SK-N-SH (cell line): ENCODE data around the gene MAP3K6. TPM values are rescaled to one million over a fixed set of nuclear protein-coding genes. Genes with fewer than 3 reads are reported as not detected.

Experiments
- CTCF ChIA-PET: fragments of 300-600, 350-600 bp; formaldehyde crosslinking; extraction: SDS; loops from one replicate; lab custom pipeline; 2021; lab: Yijun Ruan, JAX
- POLR2A ChIA-PET: fragments of 350-600 bp; sonication (Branson Sonifier 250); formaldehyde crosslinking; extraction: SDS; loops from one replicate; lab custom pipeline; 2020; ENCODE audit warnings: antibody characterized with exemption, inconsistent platforms; lab: Yijun Ruan, JAX
- DNase-seq: peaks from one replicate; pipeline ENCODE4 v3.0.0; 2012
- H2AFZ ChIP-seq: fragments of 200-600 bp; sonication (generic); 2 replicates; pipeline ENCODE4 v1.8.1; 2016; ENCODE audit warnings: antibody characterized with exemption, mild to moderate bottlenecking, low read depth
- H3F3A ChIP-seq: fragments of 200-600 bp; sonication (generic); replicated peaks from 2 replicates; pipeline ENCODE3; 2016; ENCODE audit warnings: antibody characterized with exemption, mild to moderate bottlenecking; ENCODE audit not compliant: insufficient read depth
- H3K27ac ChIP-seq, 2 experiments: fragments of 200-500 bp in 1 of 2; fragments of 200-600 bp in 1 of 2; sonication (Bioruptor generic) in 1 of 2; sonication (generic), shearing (Covaris generic) in 1 of 2; 2 replicates each; pipeline versions ENCODE4 v1.5.1 to v1.6.1; 2014 to 2016; ENCODE audit warnings: low read depth in 2 of 2, inconsistent platforms in 1 of 2, low read length in 1 of 2, mild to moderate bottlenecking in 1 of 2, mixed read lengths in 1 of 2
- H3K27me3 ChIP-seq: fragments of 200-600 bp; sonication (generic), shearing (Covaris generic); 2 replicates; pipeline ENCODE4 v1.6.1; 2016; ENCODE audit warnings: mixed run types; ENCODE audit not compliant: insufficient read depth
- H3K36me3 ChIP-seq, 2 experiments: fragments of 200-500 bp in 1 of 2; fragments of 200-600 bp in 1 of 2; sonication (Bioruptor generic) in 1 of 2; sonication (generic) in 1 of 2; replicated peaks in 1 of 2; 2 replicates each; pipeline versions ENCODE3 to v1.5.1; 2014 to 2016; ENCODE audit warnings: low read length in 1 of 2, mild to moderate bottlenecking in 1 of 2; ENCODE audit not compliant: insufficient read depth in 2 of 2, control insufficient read depth in 1 of 2
- H3K4me1 ChIP-seq, 2 experiments: fragments of 200-500 bp in 1 of 2; fragments of 200-600 bp in 1 of 2; sonication (Bioruptor generic) in 1 of 2; sonication (generic), shearing (Covaris generic) in 1 of 2; 2 replicates each; pipeline versions ENCODE4 v1.5.1 to v1.6.1; 2014 to 2016; ENCODE audit warnings: low read depth in 1 of 2, low read length in 1 of 2, mixed run types in 1 of 2; ENCODE audit not compliant: insufficient read depth in 2 of 2, control insufficient read depth in 1 of 2
- H3K4me2 ChIP-seq: fragments of 200-600 bp; sonication (generic), shearing (Covaris generic); 2 replicates; pipeline ENCODE4 v1.6.1; 2017; ENCODE audit warnings: mixed run types
- H3K4me3 ChIP-seq, 2 experiments: fragments of 200-500 bp in 1 of 2; fragments of 200-600 bp in 1 of 2; sonication (Bioruptor generic) in 1 of 2; sonication (generic), shearing (Covaris generic) in 1 of 2; 2 replicates each; pipeline versions ENCODE4 v1.5.1 to v1.8.1; 2014 to 2016; ENCODE audit warnings: low read depth in 2 of 2, inconsistent platforms in 1 of 2, low read length in 1 of 2, mild to moderate bottlenecking in 1 of 2, mixed read lengths in 1 of 2, moderate library complexity in 1 of 2
- H3K79me2 ChIP-seq: fragments of 200-600 bp; sonication (generic); 2 replicates; pipeline ENCODE4 v1.8.1; 2017; ENCODE audit warnings: mild to moderate bottlenecking; ENCODE audit not compliant: insufficient read depth
- H3K9ac ChIP-seq: fragments of 200-600 bp; sonication (generic); 2 replicates; pipeline ENCODE4 v1.6.1; 2017; ENCODE audit warnings: mixed run types
- H3K9me2 ChIP-seq: fragments of 200-600 bp; sonication (generic); 2 replicates; pipeline ENCODE4 v1.6.1; 2017; ENCODE audit warnings: mixed run types
- H3K9me3 ChIP-seq: fragments of 200-600 bp; sonication (generic); 2 replicates; pipeline ENCODE4 v1.6.1; 2017; ENCODE audit warnings: mixed run types, mild to moderate bottlenecking, moderate library complexity
- H4K20me1 ChIP-seq: fragments of 200-600 bp; sonication (generic); 2 replicates; pipeline ENCODE4 v1.6.1; 2017; ENCODE audit warnings: mild to moderate bottlenecking, mixed run types; ENCODE audit not compliant: insufficient read depth
- EP300 ChIP-seq, 2 experiments: IDR thresholded peaks; 2 replicates each; pipeline versions ENCODE4 v1.4.0 to v1.6.1; 2012; ENCODE audit warnings: borderline replicate concordance in 1 of 2, low read depth in 1 of 2, low read length in 1 of 2
- FOSL2 ChIP-seq: IDR thresholded peaks from 2 replicates; pipeline ENCODE4 v1.4.0; 2012; ENCODE audit warnings: low read depth, mild to moderate bottlenecking, moderate library complexity, borderline replicate concordance
- FOXJ3 ChIP-seq: sonication (generic); formaldehyde crosslinking; IDR thresholded peaks from 2 replicates; pipeline ENCODE4 v1.5.1; 2020; ENCODE audit warnings: mild to moderate bottlenecking, missing genetic modification reagents
- FOXM1 ChIP-seq: IDR thresholded peaks from 2 replicates; pipeline ENCODE4 v1.4.0; 2012; ENCODE audit warnings: low read depth, mild to moderate bottlenecking
- GABPA ChIP-seq: IDR thresholded peaks from 2 replicates; pipeline ENCODE4 v1.4.0; 2012; ENCODE audit warnings: low read depth, mild to moderate bottlenecking
- GATA2 ChIP-seq: sonication (generic); formaldehyde crosslinking; IDR thresholded peaks from 2 replicates; pipeline ENCODE4 v1.5.0; 2020; ENCODE audit warnings: mild to moderate bottlenecking, missing genetic modification reagents
- MEF2A ChIP-seq: IDR thresholded peaks from 2 replicates; pipeline ENCODE4 v1.4.0; 2012; ENCODE audit warnings: low read depth, borderline replicate concordance
- MXI1 ChIP-seq: IDR thresholded peaks from 2 replicates; pipeline ENCODE4 v1.6.1; 2012; ENCODE audit warnings: mild to moderate bottlenecking, low read depth, low read length, improper control_type of control experiment
- NFIC ChIP-seq: IDR thresholded peaks from 2 replicates; pipeline ENCODE4 v1.4.0; 2012; ENCODE audit warnings: borderline replicate concordance
- NRF1 ChIP-seq: IDR thresholded peaks from 2 replicates; pipeline ENCODE4 v1.6.1; 2012; ENCODE audit warnings: low read depth, mild to moderate bottlenecking, low read length
- RFX5 ChIP-seq: IDR thresholded peaks from 2 replicates; pipeline ENCODE4 v1.6.1; 2012; ENCODE audit warnings: mild to moderate bottlenecking, improper control_type of control experiment, low read length
- RXRA ChIP-seq: IDR thresholded peaks from 2 replicates; pipeline ENCODE4 v1.4.0; 2012; ENCODE audit warnings: low read depth, mild to moderate bottlenecking, borderline replicate concordance
- SIN3A ChIP-seq: IDR thresholded peaks from 2 replicates; pipeline ENCODE4 v1.6.1; 2012; ENCODE audit warnings: low read depth, mild to moderate bottlenecking, low read length, moderate library complexity, borderline replicate concordance
- SMC3 ChIP-seq: IDR thresholded peaks from 2 replicates; pipeline ENCODE4 v1.6.1; 2012; ENCODE audit warnings: low read depth, low read length, improper control_type of control experiment
- TCF12 ChIP-seq: IDR thresholded peaks from 2 replicates; pipeline ENCODE4 v1.4.0; 2012
- TEAD4 ChIP-seq: IDR thresholded peaks from 2 replicates; pipeline ENCODE4 v1.4.0; 2012; ENCODE audit warnings: mild to moderate bottlenecking, borderline replicate concordance; ENCODE audit not compliant: insufficient read depth
- USF1 ChIP-seq: IDR thresholded peaks from 2 replicates; pipeline ENCODE4 v1.4.0; 2012; ENCODE audit warnings: low read depth, borderline replicate concordance
- USF2 ChIP-seq: fragments of 150-350 bp; IDR thresholded peaks from 2 replicates; pipeline ENCODE4 v1.6.1; 2017; ENCODE audit warnings: antibody characterized with exemption, low read length, low read depth, borderline replicate concordance
- YY1 ChIP-seq: IDR thresholded peaks from 2 replicates; pipeline ENCODE4 v1.4.0; 2012; ENCODE audit warnings: low read depth, mild to moderate bottlenecking
- WGBS: methylation state at CpG from one replicate; pipeline ENCODE4 v1.1.6; 2017; ENCODE audit warnings: low lambda C conversion rate; 5-methylcytosine and 5-hydroxymethylcytosine counted together
- polyA plus RNA-seq, 3 experiments: library from polyadenylated mRNA; depleted of rRNA; stranded (reverse); fragments of >200 nt; gene quantifications; 2 replicates each; pipeline ENCODE4 v1.2.3, GENCODE V29; 2012

Gene MAP3K6
- polyA plus RNA-seq, 1 of the 3 experiments (the other 2 are of a cell fraction): 17.3 TPM

GRCh38 chr1:27345272-27345671 is 21.5 kb downstream of the MAP3K6 start:
- H3F3A ChIP-seq: no peaks in the 10 kb centered on the region
- H3K4me3 ChIP-seq: no peak overlapping the region
- 100% methylated on average over 5 of the region's 12 CpGs for WGBS
- TF ChIP-seq GATA2 (CRISPR knock-in tag) (no peak), SMC3 (no peak), NRF1 (no peak), USF2 (no peak), MEF2A (no peak), FOXM1 (no peak)
- no peak for DNase-seq
- no peaks in the 10 kb centered on the region for H3K27me3 ChIP-seq
- no peak overlapping the region for H3K9ac ChIP-seq
- no peaks in the 10 kb centered on the region for H3K36me3 ChIP-seq
- H3K4me1 ChIP-seq: peaks cover 8 to 9% of the 10 kb centered on the region in 2 experiments; a peak in 2 of 4 replicates
- ChIA-PET POLR2A (interaction anchor here (0.7 kb wide), 1 partner anchor 32 kb away, joined by 3 read pairs; no protein-coding TSS in a partner anchor), CTCF (interaction anchor here (1.2 to 4.7 kb wide), 5 partner anchors 12 to 259 kb away, joined by 4 to 40 read pairs (median 8); partner anchors contain the start of genes AHDC1 and MAP3K6)
- H3K79me2 ChIP-seq: no peaks in the 10 kb centered on the region
- H3K4me2 ChIP-seq: no peak overlapping the region
- H3K9me2 ChIP-seq: no peaks in the 10 kb centered on the region
- H4K20me1 ChIP-seq: no peaks in the 10 kb centered on the region
- H3K9me3 ChIP-seq: no peaks in the 10 kb centered on the region
- no peak overlapping the region for H3K27ac ChIP-seq
- no peak overlapping the region for H2AFZ ChIP-seq

- Histone ChIP-seq H2AFZ (no peak overlapping the region), H3F3A (no peaks in the 10 kb centered on the region), H3K4me2 (no peak overlapping the region), H3K4me3 (no peak overlapping the region), H3K36me3 (no peaks in the 10 kb centered on the region), H3K4me1 (peaks cover under 1 to 8% of the 10 kb centered on the region in 2 experiments; a peak in 2 of 4 replicates), H3K9me3 (no peaks in the 10 kb centered on the region), H4K20me1 (no peaks in the 10 kb centered on the region), H3K9ac (no peak overlapping the region), H3K9me2 (no peaks in the 10 kb centered on the region), H3K27ac (no peak overlapping the region), H3K79me2 (no peaks in the 10 kb centered on the region), H3K27me3 (no peaks in the 10 kb centered on the region)
- WGBS: 90% methylated on average over 5 of the region's 5 CpGs
- no peak for TF ChIP-seq SMC3
- TF ChIP-seq FOSL2: no peak
- no peak for TF ChIP-seq EP300 (IDR thresholded peaks at IDR 0.05; ENCODE audit: borderline replicate concordance in 1 of 2, low read depth in 1 of 2, low read length in 1 of 2)
- no peak for TF ChIP-seq TEAD4
- no peak for TF ChIP-seq TCF12
- TF ChIP-seq GABPA: no peak
- TF ChIP-seq YY1: no peak
- no peak for TF ChIP-seq SIN3A
- TF ChIP-seq RXRA: no peak
- no peak for TF ChIP-seq USF1
- TF ChIP-seq RFX5: no peak
- TF ChIP-seq FOXJ3 (CRISPR knock-in tag): no peak
- TF ChIP-seq MXI1: no peak
- no peak for TF ChIP-seq NFIC
- ChIA-PET POLR2A (interaction anchor here (0.6 kb wide), 1 partner anchor 22 kb away, joined by 3 read pairs; no protein-coding TSS in a partner anchor), CTCF (interaction anchor here (1.1 to 4.7 kb wide), 5 partner anchors 10 to 43 kb away, joined by 4 to 40 read pairs (median 5); partner anchors contain the start of gene MAP3K6)
- DNase-seq: no peak
These were observed 23.1 kb downstream of the MAP3K6 start for GRCh38 chr1:27343639-27344025.
